OCI-LY7 (cell line): Measurements from ENCODE around the gene SP7. TPM values are rescaled to one million over a fixed set of nuclear protein-coding genes. Genes with fewer than 3 reads are reported as not detected.

Experiments
- BruUV-seq: library from RNA; stranded (reverse); fragments of 400-500 nt; replicated peaks from 2 replicates; lab custom pipeline; 2021; lab: Mats Ljungman, UMichigan
- CTCF ChIA-PET: fragments of 300-600 bp; sonication (Branson Sonifier 250); formaldehyde crosslinking; loops from one replicate; lab custom pipeline; 2022; ENCODE audit warnings: antibody characterized with exemption; ENCODE audit not compliant: unreplicated experiment; lab: Charles Lee
- POLR2A ChIA-PET: fragments of 300-600 bp; sonication (Branson Sonifier 250); formaldehyde crosslinking; loops from one replicate; lab custom pipeline; 2022; ENCODE audit warnings: antibody characterized with exemption; lab: Charles Lee
- DNase-seq: peaks from one replicate; pipeline ENCODE4 v3.0.0-alpha.2; 2015; ENCODE audit warnings: low spot score
- H2AFZ ChIP-seq: fragments of 200-600 bp; sonication (generic), shearing (Covaris generic); 2 replicates; pipeline ENCODE4 v1.6.1; 2014; ENCODE audit warnings: mild to moderate bottlenecking, antibody characterized with exemption, low read length, moderate library complexity
- H3K27ac ChIP-seq: fragments of 200-600 bp; sonication (generic); 2 replicates; pipeline ENCODE4 v1.5.1; 2014; ENCODE audit warnings: mixed run types, low read depth, mild to moderate bottlenecking, moderate library complexity, low read length, inconsistent platforms; ENCODE audit not compliant: poor library complexity, severe bottlenecking
- H3K36me3 ChIP-seq: fragments of 200-600 bp; sonication (generic); 2 replicates; pipeline ENCODE4 v1.6.1; 2014; ENCODE audit warnings: mild to moderate bottlenecking, antibody characterized with exemption, low read length, moderate library complexity, mixed read lengths; ENCODE audit not compliant: insufficient read depth
- H3K4me1 ChIP-seq: fragments of 200-600 bp; sonication (generic); 2 replicates; pipeline ENCODE4 v1.5.1; 2014; ENCODE audit warnings: mild to moderate bottlenecking, low read length; ENCODE audit not compliant: insufficient read depth, poor library complexity, severe bottlenecking
- H3K4me2 ChIP-seq: fragments of 200-600 bp; sonication (generic); 2 replicates; pipeline ENCODE4 v1.6.1; 2014; ENCODE audit warnings: mild to moderate bottlenecking, low read length
- H3K4me3 ChIP-seq: fragments of 200-600 bp; sonication (generic); 2 replicates; pipeline ENCODE4 v1.5.1; 2014; ENCODE audit warnings: mild to moderate bottlenecking, low read depth, low read length; ENCODE audit not compliant: poor library complexity, severe bottlenecking
- H3K79me2 ChIP-seq: fragments of 200-600 bp; sonication (generic); 2 replicates; pipeline ENCODE4 v1.6.1; 2016; ENCODE audit warnings: low read depth, mild to moderate bottlenecking, low read length, moderate library complexity, mixed read lengths; ENCODE audit not compliant: insufficient read depth
- H3K9me2 ChIP-seq: fragments of 200-600 bp; sonication (generic); 2 replicates; pipeline ENCODE4 v1.6.1; 2016; ENCODE audit warnings: mild to moderate bottlenecking, low read length, mixed read lengths; ENCODE audit not compliant: insufficient read depth
- H3K9me3 ChIP-seq: fragments of 200-600 bp; sonication (generic); 2 replicates; pipeline ENCODE4 v1.6.1; 2014; ENCODE audit warnings: mild to moderate bottlenecking, mixed run types, low read length, mixed read lengths
- H4K20me1 ChIP-seq: fragments of 200-600 bp; sonication (generic); 2 replicates; pipeline ENCODE4 v1.6.1; 2014; ENCODE audit warnings: mild to moderate bottlenecking, antibody characterized with exemption, low read length, moderate library complexity, mixed read lengths; ENCODE audit not compliant: insufficient read depth
- EZH2phosphoT487 ChIP-seq: fragments of 200-600 bp; sonication (generic); IDR thresholded peaks from 2 replicates; pipeline ENCODE4 v1.6.1; 2018; ENCODE audit warnings: low read depth, borderline replicate concordance, mild to moderate bottlenecking, mixed run types, antibody characterized with exemption, low read length, moderate library complexity, mixed read lengths
- intact Hi-C: fragments of 100-400 bp; cut with micrococcal nuclease; formaldehyde crosslinking; loops from one replicate; pipeline ENCODE4 v1.10.0; 2022; ENCODE audit not compliant: unreplicated experiment
- total RNA-seq, 2 experiments: library from RNA; depleted of rRNA in 1 of 2; stranded (reverse); fragments of >200 nt in 1 of 2; shearing (Covaris generic) in 1 of 2; gene quantifications; 2 replicates each; pipeline ENCODE4 v1.2.3, GENCODE V29; 2014 to 2022
- TF ChIP-seq, protein P1 (sequence below): fragments of 200-600 bp; sonication (generic); conservative IDR thresholded peaks from 2 replicates; pipeline ENCODE4 v1.5.1; 2014; ENCODE audit warnings: mild to moderate bottlenecking, antibody characterized with exemption, low read length, moderate library complexity, mixed read lengths

Gene SP7
- total RNA-seq, 2 experiments from 2014 or later = 0.16 to 0.27 TPM

GRCh38 chr12:53320352-53321195 is 15.6 kb downstream of the SP7 start:
- Histone ChIP-seq H3K4me3 (peak overlapping the region; percentile 79), H3K9me3 (no peaks in the 10 kb centered on the region), H3K9me2 (no peaks in the 10 kb centered on the region), H3K79me2 (peaks cover 11% of the 10 kb centered on the region; the same call in 1 of the 2 replicates), H3K4me2 (peak overlapping the region; percentile 84), H3K27ac (peak overlapping the region; percentile 82), H3K36me3 (peaks cover 41% of the 10 kb centered on the region), H2AFZ (peak overlapping the region; percentile 71; the same call in 1 of the 2 replicates), H3K4me1 (peaks cover 34% of the 10 kb centered on the region), H4K20me1 (no peaks in the 10 kb centered on the region)
- intact Hi-C loops = loop anchor here (1.0 to 5.0 kb wide), 6 partner anchors 21 to 357 kb away; partner anchors contain the start of genes ATP5MC2, MYG1 and PFDN5
- CTCF ChIA-PET = interaction anchor here (0.5 to 2.5 kb wide), 13 partner anchors 21 to 189 kb away, joined by 3 to 14 read pairs (median 4); partner anchors contain the start of genes MYG1, PFDN5 and TARBP2
- TF ChIP-seq, protein P1, sequence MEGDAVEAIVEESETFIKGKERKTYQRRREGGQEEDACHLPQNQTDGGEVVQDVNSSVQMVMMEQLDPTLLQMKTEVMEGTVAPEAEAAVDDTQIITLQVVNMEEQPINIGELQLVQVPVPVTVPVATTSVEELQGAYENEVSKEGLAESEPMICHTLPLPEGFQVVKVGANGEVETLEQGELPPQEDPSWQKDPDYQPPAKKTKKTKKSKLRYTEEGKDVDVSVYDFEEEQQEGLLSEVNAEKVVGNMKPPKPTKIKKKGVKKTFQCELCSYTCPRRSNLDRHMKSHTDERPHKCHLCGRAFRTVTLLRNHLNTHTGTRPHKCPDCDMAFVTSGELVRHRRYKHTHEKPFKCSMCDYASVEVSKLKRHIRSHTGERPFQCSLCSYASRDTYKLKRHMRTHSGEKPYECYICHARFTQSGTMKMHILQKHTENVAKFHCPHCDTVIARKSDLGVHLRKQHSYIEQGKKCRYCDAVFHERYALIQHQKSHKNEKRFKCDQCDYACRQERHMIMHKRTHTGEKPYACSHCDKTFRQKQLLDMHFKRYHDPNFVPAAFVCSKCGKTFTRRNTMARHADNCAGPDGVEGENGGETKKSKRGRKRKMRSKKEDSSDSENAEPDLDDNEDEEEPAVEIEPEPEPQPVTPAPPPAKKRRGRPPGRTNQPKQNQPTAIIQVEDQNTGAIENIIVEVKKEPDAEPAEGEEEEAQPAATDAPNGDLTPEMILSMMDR = no peak
- TF ChIP-seq EZH2phosphoT487 = no peak
- DNase-seq = no peak
- POLR2A ChIA-PET = interaction anchor here (0.6 to 3.5 kb wide), 29 partner anchors 10 to 732 kb away, joined by 3 to 17 read pairs (median 4); partner anchors contain the start of genes CSAD, ITGB7, MYG1 and PFDN5
- BruUV-seq = TSS peak; percentile 80

DNA sequence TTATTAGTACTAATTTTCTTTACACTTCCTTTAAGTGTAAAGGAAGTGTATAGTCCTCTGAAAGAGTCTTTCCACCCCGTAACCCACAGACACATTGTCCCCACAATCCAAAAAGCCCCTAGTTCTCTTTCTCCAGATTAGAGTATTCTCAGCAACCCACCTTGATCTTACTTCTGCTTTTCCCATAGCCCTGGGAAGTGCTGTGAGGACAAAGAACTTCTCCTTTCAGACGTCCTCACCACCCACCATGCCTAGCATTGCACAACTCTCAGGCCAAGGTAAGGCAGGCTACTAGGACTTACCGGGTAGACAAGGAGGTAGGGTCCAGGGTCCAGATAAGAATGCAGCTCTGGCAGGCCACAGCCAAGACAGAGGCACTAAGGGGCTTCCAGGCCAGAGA is 22.2 kb downstream of the SP7 start:
- Histone ChIP-seq H2AFZ (no peak overlapping the region), H3K4me3 (no peak overlapping the region), H3K9me3 (no peaks in the 10 kb centered on the region), H3K4me2 (no peak overlapping the region), H3K9me2 (no peaks in the 10 kb centered on the region), H4K20me1 (no peaks in the 10 kb centered on the region), H3K36me3 (peaks cover 76% of the 10 kb centered on the region), H3K4me1 (no peaks in the 10 kb centered on the region), H3K79me2 (no peaks in the 10 kb centered on the region), H3K27ac (no peak overlapping the region)
- no TSS peak for BruUV-seq
- ChIA-PET POLR2A (no interaction called here), CTCF (no interaction called here)
- no peak for DNase-seq
- intact Hi-C loops = no loop called here
- TF ChIP-seq, protein P1 = no peak
- no peak for TF ChIP-seq EZH2phosphoT487
